ENCODE measurements around the gene INTU. TPM values are rescaled to one million over a fixed set of nuclear protein-coding genes. Genes with fewer than 3 reads are reported as not detected.

Gene INTU
- total RNA-seq = 53.5 TPM

GRCh38 chr4:127632420-127633403, at the start of gene INTU:
TSS of gene INTU (plus strand) at chr4:127632957. CDS start at chr4:127633035, 78 bp downstream.

GRCh38 chr4:127730142-127730913, 97.6 kb downstream of the INTU start, which contains the start of gene SLC25A31:
TSS of gene SLC25A31 (plus strand) at chr4:127730400. CDS start at chr4:127730546, 146 bp downstream.

Other genes with a start within 250 kb of the INTU start
- gene SLC25A31, start 97.4 kb downstream of the INTU start, total RNA-seq = not detected
- 15.7 TPM for gene HSPA4L, start 149.4 kb downstream of the INTU start, total RNA-seq
- gene PLK4, start 247.9 kb downstream of the INTU start, total RNA-seq = 15.3 TPM